Keratinocyte (primary cell): Measurements from ENCODE around the gene VCL.

ENCODE experiments used
- CTCF ChIP-seq, 3 experiments: IDR thresholded peaks in 1 of 3; conservative IDR thresholded peaks in 1 of 3; optimal IDR thresholded peaks in 1 of 3; 2 replicates in 2 of 3; 3 replicates in 1 of 3; pipeline versions ENCODE3 to v1.5.1; 2011; ENCODE audit warnings: low read length in 3 of 3, mild to moderate bottlenecking in 3 of 3, moderate library complexity in 2 of 3, control low read depth in 1 of 3, inconsistent platforms in 1 of 3; ENCODE audit not compliant: insufficient read depth in 2 of 3; ENCODE audit errors: extremely low read depth in 1 of 3
- EZH2 ChIP-seq: IDR thresholded peaks from one replicate; pipeline ENCODE4 v1.6.1; 2012; ENCODE audit warnings: inconsistent platforms, mild to moderate bottlenecking, low read length, moderate library complexity

- TF ChIP-seq CTCF (optimal IDR thresholded peaks at IDR 0.05 in 1 of 3, IDR thresholded peaks at IDR 0.05 in 1 of 3, conservative IDR thresholded peaks at IDR 0.05 in 1 of 3; ENCODE audit: extremely low read depth in 1 of 3, insufficient read depth in 2 of 3, low read length in 3 of 3): no peak
- TF ChIP-seq EZH2: no peak
Observed at GRCh38 chr10:74006269-74006668, 8.4 kb downstream of the VCL start.
